ACC112 (cell line): Measurements from ENCODE around the gene GPSM1.

Experiments used
- H2AFZ ChIP-seq: fragments of 200-600 bp; sonication (generic); one replicate; pipeline ENCODE4 v1.6.0; 2017; ENCODE audit warnings: antibody characterized with exemption, low read length; ENCODE audit not compliant: unreplicated experiment
- H3K27ac ChIP-seq: fragments of 200-600 bp; sonication (generic); 2 replicates; pipeline ENCODE4 v1.5.1; 2014; ENCODE audit warnings: low read depth, mild to moderate bottlenecking, antibody characterized with exemption, low read length, moderate library complexity
- H3K27me3 ChIP-seq: fragments of 200-600 bp; sonication (generic); 2 replicates; pipeline ENCODE4 v1.6.1; 2014; ENCODE audit warnings: mild to moderate bottlenecking, antibody characterized with exemption, low read length, moderate library complexity, mixed read lengths; ENCODE audit not compliant: insufficient read depth
- H3K36me3 ChIP-seq: fragments of 200-600 bp; sonication (generic); 2 replicates; pipeline ENCODE4 v1.6.1; 2016; ENCODE audit warnings: mild to moderate bottlenecking, antibody characterized with exemption, low read length, moderate library complexity, mixed read lengths; ENCODE audit not compliant: insufficient read depth
- H3K4me1 ChIP-seq: fragments of 200-600 bp; sonication (generic); one replicate; pipeline ENCODE4 v1.6.1; 2016; ENCODE audit warnings: low read length, mixed read lengths; ENCODE audit not compliant: insufficient read depth, unreplicated experiment, control insufficient read depth
- H3K4me3 ChIP-seq: fragments of 200-600 bp; sonication (generic); 2 replicates; pipeline ENCODE4 v1.5.1; 2014; ENCODE audit warnings: mild to moderate bottlenecking, low read depth, low read length
- H3K79me2 ChIP-seq: fragments of 200-600 bp; sonication (generic); one replicate; pipeline ENCODE4 v1.6.0; 2016; ENCODE audit warnings: low read length; ENCODE audit not compliant: control insufficient read depth, unreplicated experiment, insufficient read depth

GPSM1 gene

DNA sequence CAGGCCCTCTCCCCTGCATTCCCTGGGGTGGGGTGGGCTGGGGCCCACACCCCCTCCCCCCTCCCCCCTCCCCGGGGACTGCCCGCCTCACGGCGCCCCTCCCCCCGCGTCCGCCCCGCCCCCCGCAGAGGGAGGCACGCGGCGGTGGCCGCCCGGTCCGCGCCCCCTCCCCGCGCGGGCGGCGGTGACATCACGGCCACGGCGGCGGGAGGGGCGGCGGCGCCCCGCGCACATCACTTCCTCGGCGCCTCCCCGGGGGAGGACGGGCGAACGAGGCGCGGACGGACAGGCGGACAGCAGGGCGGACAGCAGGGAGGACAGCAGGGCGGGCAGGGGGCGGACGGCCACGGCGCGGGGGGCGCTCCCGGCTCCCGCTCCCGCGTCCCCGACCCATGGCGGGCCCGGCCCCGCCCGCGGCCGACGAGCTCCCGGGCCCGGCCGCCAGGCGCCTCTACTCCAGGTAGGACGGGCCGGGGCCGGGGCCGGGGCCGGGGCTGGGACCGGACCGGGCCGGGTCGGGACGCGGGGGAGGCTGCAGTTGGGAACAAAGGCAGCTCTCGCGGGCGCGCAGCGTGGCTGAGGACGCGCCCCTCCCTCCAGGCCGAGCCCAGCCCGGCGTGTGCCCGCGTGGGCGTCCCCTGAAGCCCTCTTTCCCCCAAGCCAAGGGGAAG is at the start of gene GPSM1:
GPSM1 (plus strand) TSS at position 236 of the 671 bp plus-strand sequence; CDS start at position 393, 157 bp downstream.
- Histone ChIP-seq H3K4me3 (peak within 1 kb of the TSS; percentile 97), H3K27ac (peak within 1 kb of the TSS; percentile 45), H3K27me3 (no peaks in the 10 kb centered on the region), H3K36me3 (no peaks in the 10 kb centered on the region), H3K4me1 (peaks cover 27% of the 10 kb centered on the region), H3K79me2 (peaks cover 45% of the 10 kb centered on the region), H2AFZ (peak within 1 kb of the TSS; percentile 75)

GRCh38 chr9:136277746-136278145 is 49.6 kb upstream of the GPSM1 start:
- Histone ChIP-seq H3K4me3 (no peak overlapping the region), H2AFZ (no peak overlapping the region), H3K27me3 (peaks cover 58% of the 10 kb centered on the region), H3K79me2 (no peaks in the 10 kb centered on the region), H3K4me1 (no peaks in the 10 kb centered on the region), H3K36me3 (no peaks in the 10 kb centered on the region), H3K27ac (no peak overlapping the region)

DNA sequence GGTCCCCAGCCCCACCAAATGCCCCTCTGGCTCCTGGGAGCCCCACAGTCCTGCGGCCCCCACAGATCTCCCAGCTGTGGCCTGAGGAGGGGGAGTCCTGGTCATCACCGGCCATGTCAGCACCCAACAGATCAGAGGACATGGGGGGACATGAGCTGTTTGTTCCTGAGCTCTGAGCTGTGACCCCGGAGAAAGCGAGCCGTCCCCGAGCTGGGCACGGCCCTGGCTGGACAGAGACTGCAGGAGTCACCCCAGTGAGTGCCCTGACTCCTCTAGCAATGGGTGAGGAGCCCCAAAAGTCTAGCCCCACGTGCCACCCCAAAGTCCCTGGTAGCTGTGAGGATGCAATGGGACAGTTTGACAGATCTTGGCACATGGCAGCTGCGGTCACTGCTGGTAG is 49.1 kb upstream of the GPSM1 start:
- Histone ChIP-seq H3K4me1 (no peaks in the 10 kb centered on the region), H3K79me2 (no peaks in the 10 kb centered on the region), H3K36me3 (no peaks in the 10 kb centered on the region), H3K27me3 (peaks cover 58% of the 10 kb centered on the region), H3K27ac (no peak overlapping the region), H3K4me3 (no peak overlapping the region), H2AFZ (no peak overlapping the region)

DNA sequence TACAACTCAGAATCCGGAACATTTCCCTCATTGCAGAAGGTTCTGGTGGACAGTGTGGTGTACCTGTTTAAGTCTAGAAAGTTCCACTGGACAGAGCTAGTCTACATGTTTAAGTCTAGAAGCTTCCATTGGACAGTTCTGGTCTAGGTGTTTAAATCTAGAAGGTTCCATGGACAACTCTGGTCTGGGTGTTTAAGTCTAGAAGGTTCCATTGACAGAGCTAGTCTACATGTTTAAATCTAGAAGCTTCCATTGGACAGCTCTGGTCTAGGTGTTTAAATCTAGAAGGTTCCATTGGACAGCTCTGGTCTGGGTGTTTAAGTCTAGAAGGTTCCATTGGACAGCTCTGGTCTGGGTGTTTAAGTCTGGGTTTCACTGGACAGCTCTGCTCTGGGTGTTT is 48.4 kb upstream of the GPSM1 start:
- H3K27ac ChIP-seq = no peak overlapping the region

DNA sequence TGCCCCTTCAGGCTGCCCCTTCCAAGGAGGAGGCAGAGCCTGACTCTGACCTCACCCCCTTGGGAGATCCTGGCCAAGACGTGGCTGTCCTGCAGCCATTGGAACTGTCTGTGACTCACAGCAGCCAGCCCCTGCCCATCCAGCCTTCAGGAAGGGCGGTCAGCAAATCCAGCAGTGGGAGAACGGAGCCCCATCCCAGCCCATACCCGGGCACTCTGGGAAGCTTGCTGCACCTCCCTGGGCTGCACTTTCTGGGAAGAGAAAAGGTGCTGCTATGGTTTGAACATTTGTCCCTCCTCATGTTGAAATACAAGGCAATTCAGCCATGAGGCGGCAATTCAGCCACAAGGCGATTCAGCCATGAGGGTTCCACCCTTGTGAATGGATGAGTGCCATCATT is 47.9 kb upstream of the GPSM1 start:
- H3K27me3 ChIP-seq = peaks cover 46% of the 10 kb centered on the region
- H3K36me3 ChIP-seq = no peaks in the 10 kb centered on the region
- no peak overlapping the region for H3K27ac ChIP-seq
- H3K79me2 ChIP-seq = no peaks in the 10 kb centered on the region
- no peaks in the 10 kb centered on the region for H3K4me1 ChIP-seq
- no peak overlapping the region for H2AFZ ChIP-seq
- H3K4me3 ChIP-seq = no peak overlapping the region

More for the DNA sequence above, 48.4 kb upstream of the GPSM1 start:
- H3K4me1 ChIP-seq = no peaks in the 10 kb centered on the region
- H3K79me2 ChIP-seq = no peaks in the 10 kb centered on the region
- H3K4me3 ChIP-seq = no peak overlapping the region
- H3K36me3 ChIP-seq = no peaks in the 10 kb centered on the region
- H3K27me3 ChIP-seq = peaks cover 52% of the 10 kb centered on the region
- H2AFZ ChIP-seq = no peak overlapping the region

GRCh38 chr9:136280535-136281315 is 46.6 kb upstream of the GPSM1 start:
- Histone ChIP-seq H3K79me2 (no peaks in the 10 kb centered on the region), H3K4me1 (no peaks in the 10 kb centered on the region), H3K27ac (no peak overlapping the region), H3K36me3 (no peaks in the 10 kb centered on the region), H2AFZ (no peak overlapping the region), H3K4me3 (no peak overlapping the region), H3K27me3 (peaks cover 33% of the 10 kb centered on the region)

- Histone ChIP-seq H3K4me3 (no peak overlapping the region), H3K79me2 (no peaks in the 10 kb centered on the region), H2AFZ (no peak overlapping the region), H3K27me3 (peaks cover 24% of the 10 kb centered on the region; the same call in 1 of the 2 replicates), H3K4me1 (no peaks in the 10 kb centered on the region), H3K36me3 (no peaks in the 10 kb centered on the region), H3K27ac (no peak overlapping the region)
Observed at GRCh38 chr9:136281421-136282271, 45.7 kb upstream of the GPSM1 start.

- Histone ChIP-seq H2AFZ (no peak overlapping the region), H3K4me1 (no peaks in the 10 kb centered on the region), H3K27ac (no peak overlapping the region), H3K79me2 (no peaks in the 10 kb centered on the region), H3K36me3 (no peaks in the 10 kb centered on the region), H3K27me3 (peaks cover 22% of the 10 kb centered on the region; the same call in 1 of the 2 replicates), H3K4me3 (no peak overlapping the region)
Observed at GRCh38 chr9:136282272-136282861, 45.0 kb upstream of the GPSM1 start.

DNA sequence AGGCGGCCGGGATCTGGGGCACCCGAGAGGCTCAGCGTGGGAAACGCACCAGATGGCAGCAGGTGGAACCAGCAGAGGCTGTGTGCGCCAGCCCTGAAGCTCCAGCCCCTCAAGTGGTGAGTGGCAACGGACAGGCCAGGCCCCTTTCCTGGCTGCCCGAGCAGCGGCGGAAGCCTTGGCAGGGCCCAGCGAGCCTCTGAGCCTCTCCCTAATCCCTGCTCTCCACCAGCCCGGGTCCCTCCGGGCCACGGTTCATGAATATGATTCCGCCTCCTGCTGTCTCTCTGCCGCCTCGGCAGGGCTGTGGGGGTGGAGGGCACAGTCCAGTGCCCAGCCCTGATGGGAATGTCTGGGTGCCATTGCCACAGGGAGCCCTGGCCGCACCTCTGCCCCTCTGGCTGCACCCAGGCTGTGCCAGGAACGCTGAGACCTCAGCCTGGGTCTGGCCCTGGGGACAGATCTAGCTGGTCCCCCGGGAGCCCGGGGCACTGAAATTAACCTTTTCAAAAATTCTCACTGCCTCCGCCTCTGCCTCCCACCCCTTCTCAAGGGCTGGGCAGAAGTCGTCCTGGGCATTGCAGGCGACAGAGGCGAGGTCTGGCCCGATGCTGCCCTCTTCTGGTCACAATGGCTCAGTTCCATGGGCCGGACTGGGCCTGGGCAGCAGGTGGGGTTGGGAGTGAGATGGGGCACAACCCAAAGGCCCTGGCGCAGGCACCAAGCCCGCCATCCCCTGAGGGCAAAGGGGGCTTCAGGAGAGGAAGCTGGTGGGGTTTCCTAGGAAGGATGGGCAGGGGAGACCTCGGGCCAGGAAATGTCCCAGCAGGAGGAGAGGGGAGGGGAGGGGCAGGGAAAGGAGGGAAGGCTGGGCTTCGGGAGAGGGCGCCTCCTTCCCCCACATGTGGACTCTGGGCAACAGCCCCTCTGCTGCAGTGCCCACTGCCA is 43.8 kb upstream of the GPSM1 start:
- no peaks in the 10 kb centered on the region for H3K4me1 ChIP-seq
- peak overlapping the region; percentile 69 for H3K4me3 ChIP-seq
- no peaks in the 10 kb centered on the region for H3K79me2 ChIP-seq
- no peak overlapping the region for H2AFZ ChIP-seq
- H3K27me3 ChIP-seq = peaks cover 25% of the 10 kb centered on the region
- H3K36me3 ChIP-seq = no peaks in the 10 kb centered on the region
- H3K27ac ChIP-seq = no peak overlapping the region
